ENCODE measurements around the gene NFIB.

NFIB gene

DNA sequence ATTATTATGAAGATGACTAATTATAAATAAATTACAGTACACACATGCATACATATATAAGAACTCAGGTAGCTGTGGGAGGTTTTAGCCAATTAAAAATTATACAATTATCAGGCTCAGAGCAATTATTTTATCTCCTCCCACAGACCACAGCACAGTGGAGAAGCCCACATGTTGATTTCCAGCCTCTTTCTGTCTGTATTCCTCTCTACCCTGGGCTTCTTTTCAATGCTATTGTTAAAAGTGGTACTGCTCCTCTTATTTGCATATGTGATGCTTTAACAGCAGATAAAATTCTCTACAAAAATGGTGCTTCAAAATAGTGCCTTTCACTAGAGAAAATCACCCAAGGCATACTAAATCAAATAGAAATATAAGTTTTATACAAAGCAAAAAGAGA is 218.7 kb downstream of the NFIB start:
- DNase-seq, result no peak

DNA sequence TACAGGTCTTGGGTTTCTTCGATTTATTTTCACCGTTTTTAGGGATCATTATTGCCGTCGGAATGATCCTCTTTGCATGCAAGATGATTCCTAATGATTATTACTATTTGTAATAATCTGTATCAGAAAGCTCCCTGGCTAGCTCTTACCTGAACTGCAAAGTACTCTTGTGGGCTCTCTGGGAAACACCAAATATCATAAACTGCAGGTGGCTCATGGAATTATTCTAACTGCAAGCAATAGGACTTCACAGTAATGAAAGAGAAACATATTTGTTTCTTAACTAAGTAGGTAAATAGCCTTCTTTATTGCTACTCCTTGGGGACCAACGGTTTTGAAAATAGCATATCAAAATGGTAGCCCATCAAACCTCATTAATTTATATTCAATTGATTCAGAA is 219.4 kb downstream of the NFIB start:
- no peak for DNase-seq

DNA sequence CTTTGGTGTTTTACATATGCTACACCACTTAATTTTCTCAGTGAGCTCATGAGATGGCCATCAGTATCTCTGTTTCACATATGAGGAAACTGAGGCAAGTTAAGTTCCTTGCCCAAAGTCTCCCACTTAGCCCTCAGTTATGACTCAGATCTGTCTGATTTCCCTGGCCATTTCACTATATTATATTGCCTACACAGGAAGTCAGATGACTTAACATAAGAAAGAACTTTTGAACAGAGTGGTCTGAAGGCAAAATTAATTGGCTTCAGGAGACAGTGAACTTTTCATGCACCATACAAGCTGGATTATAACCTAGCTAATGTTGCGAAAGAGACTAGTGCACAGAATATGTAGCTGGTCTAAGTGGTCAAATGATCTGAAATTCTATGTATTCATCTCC is 221.6 kb downstream of the NFIB start:
- no peak for DNase-seq

DNA sequence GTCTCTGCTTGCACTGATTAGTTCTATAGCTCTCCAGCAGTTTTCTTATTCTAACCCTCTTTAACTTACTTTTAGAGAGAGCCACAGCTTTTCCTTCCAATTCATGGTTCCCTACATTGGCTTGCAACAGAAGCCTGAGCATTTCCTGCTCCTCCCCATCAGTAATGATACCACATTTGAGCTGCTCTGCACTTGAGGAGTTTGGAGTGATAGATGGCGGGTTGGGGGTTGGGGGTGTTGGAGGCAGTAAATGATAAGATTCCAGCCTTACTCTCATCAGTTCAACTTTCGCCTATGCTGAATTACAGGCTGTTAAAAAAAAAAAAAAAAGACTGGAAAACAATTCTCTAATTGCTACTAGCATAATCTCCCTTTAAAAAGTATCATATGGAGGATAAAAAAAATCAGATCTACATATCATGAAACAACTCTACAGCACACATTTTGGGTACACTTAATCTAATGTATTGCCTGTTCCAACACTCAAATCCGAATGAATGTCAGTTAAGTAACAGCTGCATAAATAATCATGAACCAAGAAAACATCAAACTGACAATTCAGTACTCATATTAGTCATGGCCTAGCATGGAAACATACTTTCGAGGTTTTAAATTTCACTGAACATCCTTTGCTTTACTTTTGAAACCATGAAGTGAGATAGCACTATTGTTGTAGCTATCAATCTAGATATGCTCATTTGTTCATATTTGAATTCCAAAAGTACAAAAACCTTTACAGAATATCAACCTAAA is 224.7 kb downstream of the NFIB start:
- DNase-seq, result no peak

DNA sequence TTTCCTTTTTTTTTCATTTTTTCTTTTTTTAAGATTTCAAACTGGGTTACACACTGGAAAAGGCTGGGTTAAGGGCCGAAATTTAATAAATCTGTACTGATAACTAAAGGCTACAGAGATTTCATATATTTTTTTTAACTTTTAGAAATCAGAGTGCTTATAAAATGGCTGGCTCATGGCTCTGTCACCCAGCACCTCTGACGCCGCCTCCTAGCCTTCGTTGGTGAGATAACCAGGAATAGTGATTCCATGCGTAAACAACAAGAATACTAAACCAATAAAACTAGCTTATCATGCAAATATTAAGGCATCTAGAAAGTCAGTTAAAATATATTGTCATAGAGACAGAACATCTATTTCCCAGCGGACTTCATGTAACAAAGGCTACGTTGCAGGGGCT is 226.4 kb downstream of the NFIB start:
- DNase-seq, result no peak

DNA sequence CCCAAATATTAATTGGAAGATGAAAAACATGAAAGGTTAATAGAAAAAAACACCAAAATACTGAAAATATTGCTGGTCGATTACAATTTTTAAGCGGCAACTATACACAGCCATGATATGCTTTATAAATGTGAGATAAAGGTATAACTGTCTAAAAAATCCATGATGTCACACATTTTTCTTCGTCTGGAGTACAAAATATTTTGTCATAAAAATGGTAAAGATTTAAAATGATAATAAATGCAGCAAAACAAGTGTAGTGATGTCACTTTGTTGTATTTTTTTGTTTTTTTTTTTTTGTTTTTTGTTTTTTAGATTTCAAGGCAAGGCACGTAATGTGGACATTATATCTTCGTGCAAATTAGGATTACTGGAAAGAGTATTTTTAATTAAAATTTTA is 227.4 kb downstream of the NFIB start:
- DNase-seq, result no peak

DNA sequence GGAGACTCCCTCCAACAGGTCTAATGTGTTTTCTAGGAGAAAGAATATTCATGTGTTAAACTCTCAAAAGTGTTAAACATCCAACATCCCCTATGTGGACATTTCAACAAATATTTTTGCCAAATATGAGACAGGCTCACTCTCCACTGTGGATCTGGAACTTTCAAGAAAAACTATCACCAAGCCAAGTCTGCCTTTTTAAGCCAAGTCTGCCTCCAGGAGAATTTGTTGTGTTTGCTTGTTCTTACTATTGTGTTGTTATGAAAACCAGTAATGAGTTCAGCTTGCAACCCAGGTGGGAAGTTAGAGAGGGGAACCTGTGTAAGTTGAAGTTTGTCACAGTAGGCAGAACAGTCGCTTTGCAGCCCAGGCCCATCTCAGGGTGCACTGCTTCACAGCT is 228.1 kb downstream of the NFIB start:
- no peak for DNase-seq

DNA sequence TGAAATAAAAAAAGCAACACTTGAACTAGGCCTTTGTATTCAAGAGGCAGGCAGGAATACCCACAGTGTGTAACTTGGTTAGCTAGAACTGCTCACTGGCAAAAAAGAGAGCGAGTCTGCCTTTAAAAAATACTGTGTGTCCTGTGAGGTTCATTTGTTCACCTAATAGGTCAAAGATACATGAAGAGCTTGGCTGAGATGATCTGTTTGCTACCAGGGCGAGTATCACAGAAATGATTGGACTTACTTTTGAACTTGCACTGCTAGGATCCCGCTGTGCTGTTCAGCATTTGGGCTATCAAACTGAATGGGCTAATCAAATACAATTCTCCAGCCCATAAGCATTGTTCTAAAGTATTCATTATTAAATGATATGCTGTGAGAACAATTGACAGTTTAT is 229.1 kb downstream of the NFIB start:
- no peak for DNase-seq

DNA sequence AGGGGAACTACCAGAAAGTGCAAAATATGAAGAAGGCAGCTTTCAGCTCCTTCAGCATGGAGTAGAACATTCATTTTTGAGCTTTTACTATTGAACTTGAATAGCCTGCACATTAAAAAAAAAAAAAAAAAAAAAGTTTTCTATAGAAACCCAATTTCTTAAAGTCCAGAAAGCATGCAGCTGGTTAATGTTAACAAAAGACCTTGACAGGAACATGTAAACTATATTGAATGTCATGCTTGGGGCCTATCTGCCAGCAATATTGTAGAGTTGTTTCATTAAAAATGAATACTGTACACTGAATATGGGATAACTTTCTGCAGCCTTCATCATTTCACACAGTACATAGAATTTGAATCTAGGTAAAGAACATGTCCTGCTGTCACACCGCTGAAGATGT is 230.6 kb downstream of the NFIB start:
- DNase-seq, result no peak

DNA sequence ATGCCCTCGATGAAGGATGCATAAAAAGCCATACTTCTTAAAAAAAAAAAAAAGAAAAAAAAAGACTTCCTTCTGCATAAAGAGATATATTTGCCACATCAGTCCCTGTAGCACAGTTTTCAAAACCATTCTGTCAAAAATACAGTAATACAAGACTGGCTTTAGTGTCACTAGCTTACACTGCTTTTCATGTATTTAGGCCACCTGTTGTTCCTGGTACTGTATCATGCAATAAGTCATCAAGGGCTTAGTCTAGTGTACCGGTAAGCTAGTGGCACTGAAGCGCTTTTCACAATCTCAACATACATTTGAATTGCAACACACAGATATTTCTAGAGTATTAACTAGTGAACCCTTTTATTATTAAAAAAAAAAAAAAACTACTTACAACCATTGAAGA is 231.2 kb downstream of the NFIB start:
- DNase-seq, result no peak

DNA sequence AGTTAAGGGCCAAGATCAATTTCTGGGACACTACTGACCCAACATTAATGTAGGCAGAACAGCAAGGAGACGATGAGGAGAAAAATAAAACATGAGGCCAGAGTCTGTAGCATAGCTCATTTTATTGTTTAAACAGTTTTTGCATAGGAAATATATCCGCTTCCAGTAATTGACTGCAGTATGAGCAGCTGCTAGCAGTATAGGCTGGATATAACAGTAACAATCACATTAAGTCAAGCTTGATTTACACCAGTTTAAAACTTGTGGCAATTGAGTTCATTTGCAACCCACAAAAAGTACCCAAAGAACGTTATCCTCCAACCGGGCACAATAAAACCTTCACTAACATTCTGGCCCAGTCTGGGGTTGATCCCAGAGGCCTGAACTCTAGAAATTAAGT is 232.2 kb downstream of the NFIB start:
- DNase-seq, result no peak

DNA sequence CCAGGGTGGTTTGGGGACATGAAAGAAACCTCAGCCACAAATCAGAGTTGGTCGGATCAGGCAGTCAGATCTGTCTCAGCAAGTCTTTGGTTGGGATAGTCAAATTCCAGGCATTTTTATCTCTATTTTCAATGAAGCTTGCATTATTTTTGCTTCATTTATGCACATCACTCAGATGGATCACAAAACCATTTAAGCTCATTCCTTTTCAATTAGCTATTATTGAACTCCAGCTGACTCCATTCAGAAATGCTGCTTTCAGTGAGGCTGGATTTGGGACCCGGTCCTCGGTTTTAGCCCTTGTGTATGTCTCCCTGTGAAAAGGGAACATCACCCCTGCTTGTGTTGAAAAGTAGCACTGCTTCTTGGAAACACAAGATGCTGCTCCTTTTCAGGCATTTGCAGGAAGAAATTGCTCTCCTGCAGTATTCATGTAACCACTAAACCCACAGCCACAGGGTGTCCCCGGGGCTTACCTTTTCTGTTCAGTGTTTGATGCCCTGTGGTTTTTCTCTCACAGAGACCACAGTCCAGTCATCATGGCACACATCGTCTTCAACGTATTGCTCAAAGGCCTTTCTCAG is 232.9 kb downstream of the NFIB start:
- DNase-seq, result no peak

DNA sequence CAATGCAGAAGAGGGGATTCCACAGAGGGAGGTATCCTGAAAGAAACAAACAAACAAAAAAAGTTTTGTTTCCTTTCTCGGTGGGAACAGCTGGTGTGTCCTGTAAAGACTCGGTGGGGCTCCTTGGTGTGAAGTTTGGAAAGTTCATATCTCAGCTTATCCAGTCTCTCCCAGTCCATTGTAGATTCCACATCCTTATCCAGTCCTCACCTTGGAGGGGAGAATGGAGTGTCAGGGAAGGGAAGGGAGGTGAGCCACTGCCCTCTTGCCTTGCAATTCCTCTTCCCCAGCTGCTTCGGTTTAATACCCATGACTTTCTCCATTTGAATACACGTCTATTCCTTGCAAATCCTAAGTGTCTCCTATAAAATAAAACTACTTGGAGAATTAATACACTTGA is 234.5 kb downstream of the NFIB start:
- no peak for DNase-seq

DNA sequence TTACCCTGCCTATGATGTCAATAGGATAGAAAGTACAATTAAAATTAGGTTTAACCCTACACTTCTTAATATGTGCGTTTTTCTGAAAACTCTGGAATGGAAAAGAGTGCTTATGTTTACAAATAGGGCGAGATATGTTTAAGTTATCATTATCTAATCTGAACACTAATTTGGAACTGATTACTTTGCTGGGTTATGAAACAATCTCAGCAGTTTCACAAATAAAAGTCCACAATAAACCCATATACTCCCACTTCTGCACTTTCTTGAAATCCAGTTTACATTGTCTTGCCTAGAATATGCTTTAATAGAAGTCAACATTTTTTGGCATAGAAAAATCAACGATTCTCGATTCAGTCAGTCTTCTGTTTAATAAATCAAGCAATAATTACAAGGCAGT is 236.3 kb downstream of the NFIB start:
- no peak for DNase-seq

DNA sequence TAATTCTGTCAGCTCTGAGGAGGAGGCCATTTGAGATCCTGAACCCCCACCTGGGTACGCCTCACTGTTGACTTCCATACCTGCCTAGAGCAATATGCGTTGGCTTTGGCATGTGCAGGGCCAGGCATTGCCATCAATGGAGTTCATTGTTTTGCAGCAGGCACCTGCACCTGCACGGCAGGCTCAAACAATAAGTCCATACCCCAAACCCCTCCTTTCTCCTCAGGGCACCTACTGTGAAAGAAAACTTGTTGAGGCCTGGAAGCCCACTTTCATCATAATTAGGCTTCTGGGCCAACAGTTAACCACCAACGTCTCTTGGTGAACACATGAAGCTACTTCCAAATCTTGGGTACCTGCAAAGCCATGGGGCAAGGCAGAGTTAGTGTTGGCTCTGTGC is 238.7 kb downstream of the NFIB start:
- no peak for DNase-seq

DNA sequence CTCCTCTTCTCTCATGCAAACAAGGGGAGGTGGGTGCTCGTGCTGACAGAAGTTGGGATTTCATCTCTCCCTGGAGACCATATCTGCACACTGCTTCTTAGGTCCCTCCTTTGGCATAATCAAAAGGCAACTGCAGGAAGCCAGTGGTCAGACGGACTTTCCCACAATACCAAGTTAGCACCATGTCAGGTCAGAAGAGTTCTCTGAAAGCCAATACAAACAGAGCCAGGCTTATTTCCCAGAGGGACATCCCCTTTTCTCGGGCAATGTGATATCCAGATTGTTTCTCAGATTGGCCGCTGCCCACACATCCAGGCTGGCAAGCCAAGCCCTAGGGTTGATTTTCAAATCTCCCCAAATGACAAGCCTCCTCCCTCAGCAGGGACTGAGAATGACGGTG is 241.1 kb downstream of the NFIB start:
- no peak for DNase-seq

DNA sequence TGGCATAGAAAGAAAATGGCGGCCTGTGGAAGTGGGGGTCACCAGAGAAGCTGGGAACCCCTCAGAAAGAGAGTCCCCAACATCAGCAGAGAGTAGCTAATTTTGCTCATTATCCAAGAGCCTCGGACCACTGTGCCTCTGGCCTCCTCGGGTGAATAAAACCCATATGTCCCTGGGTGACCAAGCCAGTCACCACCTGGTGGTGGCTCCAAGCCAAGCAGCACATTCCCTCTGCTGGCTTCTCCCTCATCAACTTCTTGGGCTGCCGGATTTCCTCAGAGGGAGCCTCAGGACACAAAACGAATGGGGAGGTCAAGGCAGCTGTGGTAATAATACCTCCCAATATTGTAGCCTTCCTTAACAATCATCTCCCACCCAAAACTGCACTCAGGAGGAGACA is 242.5 kb downstream of the NFIB start:
- no peak for DNase-seq

DNA sequence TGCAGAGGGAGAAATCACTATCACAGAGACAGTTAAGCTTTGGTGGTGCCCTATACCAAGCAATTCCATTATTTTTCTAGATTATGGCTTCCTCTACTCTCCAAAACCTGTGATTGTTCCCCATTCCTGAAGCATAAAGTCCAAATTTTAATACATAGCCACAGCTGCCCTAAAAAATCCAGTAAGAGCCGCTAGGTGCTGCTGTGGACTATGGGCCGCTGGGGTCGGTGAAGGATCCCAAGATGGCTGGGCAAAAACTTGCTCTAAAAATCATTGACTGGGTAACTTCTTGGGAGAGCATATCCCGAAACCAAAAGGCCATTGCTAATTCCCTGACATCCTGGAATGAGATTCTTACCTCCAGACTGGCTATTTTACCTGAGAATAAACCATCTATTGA is 245.3 kb downstream of the NFIB start:
- no peak for DNase-seq

DNA sequence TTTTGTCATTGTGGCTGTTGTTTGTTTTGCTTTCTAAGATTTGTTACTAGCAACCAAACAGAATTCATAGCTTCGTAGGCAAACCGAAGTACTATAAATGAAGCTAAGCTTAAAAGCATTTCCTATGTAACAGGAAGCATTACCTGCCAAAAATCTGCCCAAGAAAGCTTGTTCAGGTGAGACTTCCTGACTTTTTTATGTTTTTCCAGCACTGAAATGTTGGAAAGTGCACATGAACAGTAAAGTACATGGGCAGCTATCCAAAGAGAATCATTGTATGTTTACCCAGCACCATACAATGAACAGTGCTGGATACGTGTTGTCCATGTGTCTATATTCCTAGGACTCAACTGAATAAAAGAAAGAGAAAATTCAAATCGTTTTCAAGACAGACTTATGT is 247.1 kb downstream of the NFIB start:
- no peak for DNase-seq

DNA sequence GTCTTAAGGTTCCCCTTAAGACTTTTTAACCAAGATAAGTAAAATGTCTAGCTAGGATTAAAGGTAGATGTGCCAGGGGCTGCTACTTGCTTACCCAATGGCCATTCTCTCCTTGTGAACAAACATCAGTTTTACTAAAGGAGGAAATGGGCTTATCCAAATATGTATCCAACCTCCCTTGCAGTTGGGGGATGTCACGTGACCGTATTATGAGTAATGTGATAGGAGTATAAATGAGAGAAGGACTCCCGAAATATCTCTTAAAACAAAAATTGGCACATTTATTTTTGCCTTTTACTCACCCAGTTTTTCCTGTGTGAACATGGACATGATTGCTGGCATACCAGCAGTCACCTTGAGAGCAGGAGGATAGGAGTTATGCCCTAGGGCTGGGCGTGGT is 247.9 kb downstream of the NFIB start:
- no peak for DNase-seq

DNA sequence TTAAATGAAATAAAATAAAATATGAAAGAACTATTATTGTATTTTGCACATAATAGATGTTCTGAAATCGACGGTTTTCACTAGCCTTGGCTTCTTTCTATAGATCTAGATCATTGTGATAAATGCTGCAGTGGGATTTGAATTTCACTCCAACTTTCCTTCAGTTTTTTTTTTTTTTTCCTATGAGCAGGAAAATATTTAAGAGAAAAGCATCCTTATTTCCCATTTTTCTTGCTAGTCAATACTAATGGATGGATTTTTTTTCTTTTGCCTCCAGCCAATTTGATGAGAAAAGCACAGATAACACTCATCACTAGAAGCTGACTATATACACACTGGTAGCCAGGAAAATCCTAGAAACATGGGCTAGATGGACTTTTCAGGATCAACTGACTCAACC is 249.0 kb downstream of the NFIB start:
- DNase-seq, result no peak

DNA sequence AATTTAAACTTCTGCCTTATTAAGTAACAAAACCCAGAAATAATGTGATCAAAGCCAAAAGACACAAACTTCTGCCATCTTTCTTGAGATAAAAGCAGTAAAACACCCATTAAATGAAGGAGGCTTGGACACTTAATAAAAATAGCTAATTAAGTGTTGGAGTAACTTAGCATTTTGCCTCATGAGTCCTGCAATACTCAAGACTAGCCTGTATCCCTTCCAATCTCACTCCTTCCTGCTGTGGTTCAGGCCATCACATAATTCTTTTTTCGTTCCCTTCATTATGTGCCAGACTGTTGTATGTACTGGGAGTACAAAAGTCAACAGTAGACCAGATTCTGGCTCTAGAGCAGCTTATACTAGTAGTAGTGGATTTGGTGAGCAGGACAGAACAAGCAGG is 250.2 kb downstream of the NFIB start:
- no peak for DNase-seq

DNA sequence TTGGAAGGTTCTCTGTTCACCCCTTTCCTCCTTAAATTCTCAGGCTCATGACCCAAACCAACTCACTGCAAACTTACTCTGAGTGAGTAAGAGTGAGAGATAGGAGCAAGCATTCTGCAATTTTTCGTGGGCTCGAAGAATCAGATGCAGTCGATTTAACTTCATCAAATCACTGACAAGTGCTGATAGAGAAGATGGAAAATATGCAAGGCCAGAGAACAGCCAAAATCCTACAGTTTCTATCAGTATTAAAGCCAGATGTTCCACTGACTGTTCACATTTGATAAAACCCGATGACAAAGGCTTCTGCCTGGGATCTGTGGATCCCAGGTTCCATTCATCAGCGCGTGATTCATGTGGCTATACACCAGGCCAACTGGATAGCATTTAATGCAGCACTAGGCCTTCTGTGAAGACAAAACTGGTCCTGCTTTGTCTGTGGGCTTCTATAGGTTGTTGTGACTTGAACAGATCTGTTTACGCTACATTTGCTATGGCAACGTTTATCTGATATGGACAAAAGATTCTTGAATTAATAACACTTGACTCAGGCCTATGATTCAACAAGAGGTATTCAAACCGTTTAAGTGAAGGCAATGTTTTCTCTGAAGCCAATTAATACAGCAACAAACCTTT is 251.2 kb downstream of the NFIB start:
- no peak for DNase-seq

DNA sequence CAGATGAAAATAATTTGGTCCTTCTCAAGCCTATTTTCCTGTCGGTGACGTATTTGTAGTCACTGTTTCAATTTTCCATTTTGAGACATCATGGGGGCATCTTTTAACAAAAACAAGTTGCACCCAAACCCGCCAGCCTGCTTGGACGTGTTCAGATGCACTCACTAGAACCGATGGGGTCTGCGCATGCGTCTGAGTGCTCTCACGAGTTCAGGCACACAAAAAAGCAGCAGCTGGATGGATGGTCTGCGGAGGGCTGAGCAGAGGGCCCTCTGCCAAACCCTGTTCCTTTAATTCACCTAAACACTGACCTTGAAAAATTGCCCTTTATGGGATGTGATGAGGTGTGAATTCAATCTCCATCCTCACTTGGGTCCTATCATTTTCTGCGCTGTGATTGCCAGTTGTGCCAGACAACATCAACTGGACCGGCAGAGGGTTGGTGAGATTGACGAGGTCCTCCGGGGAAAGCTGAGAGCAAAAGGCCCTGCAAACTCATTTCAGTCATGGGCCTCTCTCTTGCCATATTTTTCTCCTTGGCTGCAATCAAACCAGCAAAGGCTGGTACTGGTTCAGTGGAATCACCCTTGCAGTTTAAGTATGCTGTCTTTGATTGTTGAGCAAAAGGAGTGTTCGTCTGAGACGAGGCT is 251.9 kb downstream of the NFIB start:
- DNase-seq, result no peak

Measured in KG1 (cell line).